Measurements from ENCODE around the gene ATP8B4.

The ATP8B4 gene

DNA sequence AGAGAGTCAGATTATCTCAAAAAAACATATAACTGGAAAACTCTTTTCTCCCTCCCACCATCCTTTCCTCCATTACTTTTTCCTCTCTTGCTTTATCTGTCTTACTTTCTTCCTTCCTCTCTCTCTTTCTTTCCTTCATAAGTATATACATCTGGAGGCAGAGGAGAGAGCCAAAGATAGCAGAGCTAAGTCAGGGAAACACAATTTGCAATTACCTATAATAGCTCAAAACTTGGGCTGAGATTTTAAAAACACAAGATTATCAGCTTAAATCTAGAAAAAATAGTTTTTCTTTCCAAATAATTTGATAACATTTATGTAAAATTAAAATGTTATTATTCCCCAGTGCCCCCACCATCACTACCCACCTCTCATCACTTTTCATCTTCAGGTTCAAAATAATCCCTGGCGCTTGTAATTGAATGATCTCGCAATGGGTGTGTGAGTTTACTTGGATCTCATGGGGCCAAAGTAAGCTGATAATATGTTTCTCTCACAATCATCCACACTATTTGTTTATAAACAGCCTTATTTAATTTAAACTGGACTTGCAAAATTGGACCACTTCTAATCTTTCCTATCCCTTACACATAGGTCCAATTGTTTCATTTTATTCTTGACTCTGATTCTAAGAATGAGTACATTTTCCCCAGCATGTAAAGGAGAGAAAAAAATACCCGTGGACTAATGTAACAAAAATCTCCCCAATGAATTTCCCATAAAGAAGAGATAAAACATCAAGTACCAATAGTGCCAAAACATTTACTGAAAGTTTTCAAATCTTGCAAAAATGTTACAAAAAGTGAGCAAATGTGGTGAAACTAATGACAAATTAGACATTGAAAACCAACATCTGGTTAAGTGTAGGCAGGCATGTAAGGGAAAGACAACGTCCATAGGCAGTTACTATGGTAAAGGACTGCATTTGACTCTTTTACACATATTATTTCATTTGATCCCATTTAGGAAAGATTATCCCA lies 261.2 kb downstream of the ATP8B4 start:
- Histone ChIP-seq H4K20me1 (ENCODE audit: insufficient read depth, low read length, poor library complexity, severe bottlenecking) (no peaks in the 10 kb centered on the region), H3K4me1 (ENCODE audit: insufficient read depth, low read length, poor library complexity, severe bottlenecking) (no peaks in the 10 kb centered on the region), H3F3A (ENCODE audit: low read depth) (no peaks in the 10 kb centered on the region), H3K79me2 (ENCODE audit: insufficient read depth, low read length) (no peaks in the 10 kb centered on the region), H3K27me3 (ENCODE audit: insufficient read depth, low read length, poor library complexity, severe bottlenecking) (no peaks in the 10 kb centered on the region), H3K36me3 (ENCODE audit: insufficient read depth, low read length) (no peaks in the 10 kb centered on the region), H3K9me3 (ENCODE audit: insufficient read depth, low read depth, low read length) (no peaks in the 10 kb centered on the region), H3K4me2 (ENCODE audit: low read depth, low read length, poor library complexity, severe bottlenecking) (no peak overlapping the region), H2AFZ (ENCODE audit: low read length) (no peak overlapping the region), H3K9me2 (replicated peaks; ENCODE audit: low read depth, low read length) (no peaks in the 10 kb centered on the region), H3K4me3 (ENCODE audit: low read length, poor library complexity, severe bottlenecking) (no peak overlapping the region), H3K9ac (ENCODE audit: low read depth, low read length, poor library complexity, severe bottlenecking) (no peak overlapping the region)
- TF ChIP-seq EZH2phosphoT487 (IDR thresholded peaks at IDR 0.05; ENCODE audit: borderline replicate concordance): no peak
- no peak for TF ChIP-seq CTCF (conservative IDR thresholded peaks at IDR 0.05; ENCODE audit: low read length)

- Histone ChIP-seq H2AFZ (ENCODE audit: low read length) (no peak overlapping the region), H3K4me1 (ENCODE audit: insufficient read depth, low read length, poor library complexity, severe bottlenecking) (no peaks in the 10 kb centered on the region), H3K79me2 (ENCODE audit: insufficient read depth, low read length) (no peaks in the 10 kb centered on the region), H3K4me2 (ENCODE audit: low read depth, low read length, poor library complexity, severe bottlenecking) (no peak overlapping the region), H3F3A (ENCODE audit: low read depth) (no peaks in the 10 kb centered on the region), H4K20me1 (ENCODE audit: insufficient read depth, low read length, poor library complexity, severe bottlenecking) (no peaks in the 10 kb centered on the region), H3K9me3 (ENCODE audit: insufficient read depth, low read depth, low read length) (no peaks in the 10 kb centered on the region), H3K36me3 (ENCODE audit: insufficient read depth, low read length) (no peaks in the 10 kb centered on the region), H3K9ac (ENCODE audit: low read depth, low read length, poor library complexity, severe bottlenecking) (no peak overlapping the region), H3K9me2 (replicated peaks; ENCODE audit: low read depth, low read length) (no peaks in the 10 kb centered on the region), H3K4me3 (ENCODE audit: low read length, poor library complexity, severe bottlenecking) (no peak overlapping the region), H3K27me3 (ENCODE audit: insufficient read depth, low read length, poor library complexity, severe bottlenecking) (no peaks in the 10 kb centered on the region)
- TF ChIP-seq EZH2phosphoT487 (IDR thresholded peaks at IDR 0.05; ENCODE audit: borderline replicate concordance) (no peak), CTCF (conservative IDR thresholded peaks at IDR 0.05; ENCODE audit: low read length) (no peak)
These were observed 263.0 kb downstream of the ATP8B4 start for GRCh38 chr15:49855917-49856637.

DNA sequence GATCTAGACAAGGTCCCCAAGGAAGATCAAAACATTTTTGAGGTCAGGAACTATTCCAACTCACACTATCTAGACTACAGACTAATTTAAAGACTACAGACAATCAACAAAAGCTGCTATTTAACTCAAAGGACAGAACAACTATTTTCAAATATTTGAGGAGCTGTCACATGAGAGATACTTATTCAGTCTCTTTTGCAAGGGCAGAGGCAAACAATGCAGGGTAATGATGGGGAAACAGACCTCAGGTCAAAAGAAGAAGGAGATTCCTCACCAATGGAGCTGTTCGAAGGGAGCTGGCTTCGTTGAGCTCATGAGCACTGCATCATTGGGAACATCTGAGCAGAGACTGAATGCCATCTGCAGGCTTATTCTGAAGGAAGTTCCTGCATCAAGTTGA lies 266.3 kb downstream of the ATP8B4 start:
- H3K4me2 ChIP-seq (ENCODE audit: low read depth, low read length, poor library complexity, severe bottlenecking): no peak overlapping the region
- H3K36me3 ChIP-seq (ENCODE audit: insufficient read depth, low read length): no peaks in the 10 kb centered on the region
- no peak overlapping the region for H2AFZ ChIP-seq (ENCODE audit: low read length)
- no peak overlapping the region for H3K9ac ChIP-seq (ENCODE audit: low read depth, low read length, poor library complexity, severe bottlenecking)
- H3K79me2 ChIP-seq (ENCODE audit: insufficient read depth, low read length): no peaks in the 10 kb centered on the region
- H3F3A ChIP-seq (ENCODE audit: low read depth): no peaks in the 10 kb centered on the region
- no peaks in the 10 kb centered on the region for H3K27me3 ChIP-seq (ENCODE audit: insufficient read depth, low read length, poor library complexity, severe bottlenecking)
- H3K9me3 ChIP-seq (ENCODE audit: insufficient read depth, low read depth, low read length): no peaks in the 10 kb centered on the region
- no peaks in the 10 kb centered on the region for H3K4me1 ChIP-seq (ENCODE audit: insufficient read depth, low read length, poor library complexity, severe bottlenecking)
- H3K4me3 ChIP-seq (ENCODE audit: low read length, poor library complexity, severe bottlenecking): no peak overlapping the region
- H4K20me1 ChIP-seq (ENCODE audit: insufficient read depth, low read length, poor library complexity, severe bottlenecking): no peaks in the 10 kb centered on the region
- TF ChIP-seq EZH2phosphoT487 (IDR thresholded peaks at IDR 0.05; ENCODE audit: borderline replicate concordance): no peak
- no peak for TF ChIP-seq CTCF (conservative IDR thresholded peaks at IDR 0.05; ENCODE audit: low read length)
- H3K9me2 ChIP-seq (replicated peaks; ENCODE audit: low read depth, low read length): no peaks in the 10 kb centered on the region

Measured in Loucy (cell line).